Thymus (tissue), 14 donors: ENCODE results near the gene MPPED2. TPM values are rescaled to one million over a fixed set of nuclear protein-coding genes. Genes with fewer than 3 reads are reported as not detected.

ENCODE experiments used
- DNase-seq, 9 donors: peaks; one replicate each; pipeline ENCODE4 v3.0.0-alpha.2; 2013; ENCODE audit warnings: low spot score in 9 of 9, low read depth in 6 of 9, missing footprints in 1 of 9
- H3K27ac ChIP-seq, 2 donors: one replicate each; pipeline ENCODE4 v1.5.1; 2013; ENCODE audit warnings: control low read depth in 1 of 2, low read depth in 1 of 2, low read length in 1 of 2, mild to moderate bottlenecking in 1 of 2, moderate library complexity in 1 of 2
- H3K27me3 ChIP-seq, 2 donors: one replicate each; pipeline ENCODE4 v1.5.1; 2013; ENCODE audit warnings: low read length in 1 of 2; ENCODE audit not compliant: control insufficient read depth in 2 of 2, insufficient read depth in 1 of 2
- H3K36me3 ChIP-seq, 2 donors: one replicate each; pipeline ENCODE4 v1.5.1; 2013; ENCODE audit warnings: low read length in 1 of 2, mild to moderate bottlenecking in 1 of 2, moderate library complexity in 1 of 2; ENCODE audit not compliant: control insufficient read depth in 2 of 2, insufficient read depth in 2 of 2
- H3K4me1 ChIP-seq, 2 donors: one replicate each; pipeline ENCODE4 v1.5.1; 2013; ENCODE audit warnings: low read length in 2 of 2; ENCODE audit not compliant: control insufficient read depth in 2 of 2, insufficient read depth in 2 of 2
- H3K4me3 ChIP-seq, 2 donors: one replicate each; pipeline ENCODE4 v1.5.1; 2013; ENCODE audit warnings: low read length in 2 of 2, control low read depth in 1 of 2, mild to moderate bottlenecking in 1 of 2
- H3K9me3 ChIP-seq, 2 donors: one replicate each; pipeline ENCODE4 v1.5.1; 2013; ENCODE audit warnings: low read length in 1 of 2, mild to moderate bottlenecking in 1 of 2; ENCODE audit not compliant: control insufficient read depth in 2 of 2, insufficient read depth in 1 of 2
- WGBS: extraction: QIAGEN DNeasy Blood & Tissue Kit; methylation state at CpG from one replicate; pipeline ENCODE4 v1.1.7; 2013; 5-methylcytosine and 5-hydroxymethylcytosine counted together
- long read RNA-seq, 10 donors: transcript quantifications; one replicate each; lab custom pipeline, GENCODE V29; 2026
- polyA plus RNA-seq: library from polyadenylated mRNA; stranded (reverse); fragments of 200-250 nt; gene quantifications from one replicate; pipeline ENCODE4 v1.2.3, GENCODE V29; 2013
- total RNA-seq: library from RNA; stranded (reverse); fragments of 120-200 nt; gene quantifications from one replicate; pipeline ENCODE4 v1.2.4, GENCODE V29; 2013
- donor health status: healthy.

Gene MPPED2, protein sequence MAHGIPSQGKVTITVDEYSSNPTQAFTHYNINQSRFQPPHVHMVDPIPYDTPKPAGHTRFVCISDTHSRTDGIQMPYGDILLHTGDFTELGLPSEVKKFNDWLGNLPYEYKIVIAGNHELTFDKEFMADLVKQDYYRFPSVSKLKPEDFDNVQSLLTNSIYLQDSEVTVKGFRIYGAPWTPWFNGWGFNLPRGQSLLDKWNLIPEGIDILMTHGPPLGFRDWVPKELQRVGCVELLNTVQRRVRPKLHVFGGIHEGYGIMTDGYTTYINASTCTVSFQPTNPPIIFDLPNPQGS
- total RNA-seq (1.1 TPM), polyA plus RNA-seq (6.2 TPM)
- long read RNA-seq, donor 1, result 0 reads
- long read RNA-seq, donor 2, result 0 reads
- long read RNA-seq, donor 3, partial matches to known transcripts, result 0 of 1 reads
- long read RNA-seq, donor 3, other reads (novel, unspliced or antisense), result 0 of 1 reads
- long read RNA-seq, donor 4, result 0 reads
- long read RNA-seq, donor 5, result 0 reads
- long read RNA-seq, donor 6, result 0 reads
- long read RNA-seq, donor 7, result 0 reads
- long read RNA-seq, donor 8, result 0 reads
- long read RNA-seq, donor 9, result 0 reads
- long read RNA-seq, donor 10, result 0 reads

DNA sequence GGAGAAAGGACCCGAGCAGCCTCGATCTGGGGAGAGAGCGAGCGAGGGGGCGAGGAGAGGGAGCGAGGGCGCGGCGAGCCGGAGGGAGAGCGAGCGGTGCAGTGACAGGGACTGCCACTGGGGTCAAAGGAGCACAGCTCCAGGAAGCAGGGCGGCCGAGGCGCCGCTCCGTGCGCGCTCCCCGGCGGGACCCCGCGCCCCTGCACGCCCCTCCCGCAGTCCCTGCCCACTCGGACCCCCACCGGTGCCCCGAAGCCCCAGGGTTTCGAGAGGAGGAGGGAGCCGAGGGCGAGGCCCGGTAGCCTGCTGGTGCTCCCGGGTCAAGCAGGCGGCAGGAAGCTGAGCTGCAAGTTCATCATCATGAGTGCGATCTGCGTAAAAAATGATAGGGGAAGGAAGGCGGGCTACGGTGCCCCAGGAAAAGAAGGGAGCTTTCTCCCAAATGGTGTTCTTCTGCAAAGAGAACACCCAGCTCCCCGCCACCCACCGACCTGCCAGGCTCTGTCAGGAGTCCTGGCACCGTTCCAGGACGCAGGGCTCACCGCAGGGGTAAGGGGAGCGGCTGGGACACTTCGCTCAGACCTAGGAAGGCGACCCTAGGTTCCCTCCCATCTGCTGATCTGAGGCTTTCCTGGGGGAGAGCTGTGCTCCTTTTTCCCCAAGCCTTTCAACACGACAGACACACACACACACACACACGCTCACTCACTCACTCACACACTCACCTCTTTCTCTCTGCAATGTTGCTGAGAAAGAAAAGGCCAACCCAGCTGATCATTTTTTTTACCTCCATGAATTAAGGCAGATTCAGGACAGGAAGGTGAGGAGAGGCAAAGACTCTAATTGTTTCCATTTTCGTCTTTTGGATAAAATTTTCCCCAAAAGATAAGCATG lies at the start of gene MPPED2:
MPPED2 (minus strand) TSS at position 103 of the 894 bp plus-strand sequence. CDS start 5,980 bp downstream, outside the sequence.
- Histone ChIP-seq H3K27me3 (peaks cover 17 to 56% of the 10 kb centered on the region in 2 donors), H3K27ac (no peak within 1 kb of the TSS), H3K4me1 (peaks cover 14 to 23% of the 10 kb centered on the region in 2 donors), H3K36me3 (no peaks in the 10 kb centered on the region), H3K4me3 (peak within 1 kb of the TSS; percentile 45 to 67), H3K9me3 (peaks cover 0 to 3% of the 10 kb centered on the region in 2 donors)
- WGBS, result 3% methylated on average over 49 of the region's 49 CpGs
- DNase-seq, result peak in 3 of 9 donors; percentile 30 to 70 (median 36)

DNA sequence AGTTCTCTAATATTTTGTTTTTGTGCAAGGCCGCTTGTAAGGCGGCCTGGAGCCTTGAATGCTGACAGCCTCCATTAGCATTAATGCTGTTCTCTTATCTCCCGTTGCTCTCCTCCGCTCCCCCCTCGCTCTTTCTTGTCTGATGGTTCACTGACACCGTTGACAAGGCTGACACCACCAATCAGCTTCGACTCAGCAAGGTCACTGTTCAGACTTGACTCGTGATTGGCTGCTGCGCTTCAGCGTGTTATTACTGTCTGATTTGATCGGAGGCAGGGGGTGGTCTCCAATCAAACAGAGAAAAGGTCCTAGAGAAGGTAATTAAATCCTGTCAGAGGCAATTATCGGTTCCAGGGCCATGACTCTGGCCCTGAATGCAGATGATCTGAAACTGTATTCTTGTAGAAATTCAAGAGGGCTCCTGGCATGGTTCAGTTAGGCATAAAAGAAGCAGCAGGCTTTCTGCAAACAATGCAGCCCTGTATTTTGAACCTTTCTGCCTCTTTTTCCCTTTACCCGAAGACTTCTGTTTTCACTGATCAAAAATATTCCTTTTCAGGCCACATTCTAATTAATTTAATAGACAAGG lies 49.3 kb upstream of the MPPED2 start:
- Histone ChIP-seq H3K36me3 (no peaks in the 10 kb centered on the region), H3K4me3 (no peak overlapping the region), H3K9me3 (no peaks in the 10 kb centered on the region), H3K27me3 (no peaks in the 10 kb centered on the region), H3K27ac (no peak overlapping the region), H3K4me1 (no peaks in the 10 kb centered on the region)
- DNase-seq, result peak in 7 of 9 donors; percentile 5 to 66 (median 26)
- WGBS, result 56% methylated on average over 13 of the region's 13 CpGs

GRCh38 chr11:30631148-30631547 lies 45.0 kb upstream of the MPPED2 start:
- no peaks in the 10 kb centered on the region for H3K36me3 ChIP-seq

GRCh38 chr11:30619767-30620166 lies 33.6 kb upstream of the MPPED2 start:
- H3K36me3 ChIP-seq, result no peaks in the 10 kb centered on the region
- H3K9me3 ChIP-seq, result no peaks in the 10 kb centered on the region
- DNase-seq, result no peak
- H3K4me3 ChIP-seq, result no peak overlapping the region
- 98% methylated on average over 1 of the region's 1 CpG for WGBS
- no peaks in the 10 kb centered on the region for H3K27me3 ChIP-seq
- no peaks in the 10 kb centered on the region for H3K4me1 ChIP-seq
- no peak overlapping the region for H3K27ac ChIP-seq

More at GRCh38 chr11:30631148-30631547, 45.0 kb upstream of the MPPED2 start:
- Histone ChIP-seq H3K9me3 (no peaks in the 10 kb centered on the region), H3K4me3 (no peak overlapping the region), H3K27me3 (no peaks in the 10 kb centered on the region), H3K27ac (no peak overlapping the region), H3K4me1 (no peaks in the 10 kb centered on the region)
- WGBS, result 79% methylated on average over 3 of the region's 3 CpGs
- DNase-seq, result no peak

DNA sequence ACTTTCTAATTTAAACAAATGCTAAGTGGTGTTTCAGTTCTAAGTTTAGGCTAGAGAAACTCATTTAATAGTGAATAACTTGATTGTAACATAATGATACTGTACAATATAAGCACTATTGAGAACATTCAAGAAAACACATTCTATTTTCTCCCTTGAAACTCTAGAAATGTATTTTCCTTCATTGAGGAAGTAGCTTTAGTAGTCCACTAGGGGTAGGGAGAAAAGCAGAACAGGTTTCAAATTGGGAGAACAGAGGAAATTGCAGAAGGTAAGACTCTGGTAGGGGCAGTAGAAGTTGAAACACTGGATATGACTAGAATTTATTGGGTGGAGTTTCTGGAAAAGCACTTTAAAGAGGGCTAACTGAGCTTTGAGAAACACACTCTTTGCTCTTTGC lies 31.6 kb upstream of the MPPED2 start:
- DNase-seq, result no peak
- no peaks in the 10 kb centered on the region for H3K36me3 ChIP-seq
- H3K4me3 ChIP-seq, result no peak overlapping the region
- no peak overlapping the region for H3K27ac ChIP-seq
- no peaks in the 10 kb centered on the region for H3K9me3 ChIP-seq
- no peaks in the 10 kb centered on the region for H3K4me1 ChIP-seq
- H3K27me3 ChIP-seq, result no peaks in the 10 kb centered on the region

GRCh38 chr11:30610628-30611027 lies 24.5 kb upstream of the MPPED2 start:
- no peaks in the 10 kb centered on the region for H3K9me3 ChIP-seq
- H3K4me1 ChIP-seq, result no peaks in the 10 kb centered on the region
- 97% methylated on average over 3 of the region's 3 CpGs for WGBS
- no peak overlapping the region for H3K27ac ChIP-seq
- DNase-seq, result no peak
- H3K36me3 ChIP-seq, result no peaks in the 10 kb centered on the region
- H3K27me3 ChIP-seq, result no peaks in the 10 kb centered on the region
- no peak overlapping the region for H3K4me3 ChIP-seq

- H3K4me1 ChIP-seq, result no peaks in the 10 kb centered on the region
- H3K9me3 ChIP-seq, result no peaks in the 10 kb centered on the region
- no peak overlapping the region for H3K27ac ChIP-seq
- no peak for DNase-seq
- H3K36me3 ChIP-seq, result no peaks in the 10 kb centered on the region
- H3K27me3 ChIP-seq, result no peaks in the 10 kb centered on the region
- no peak overlapping the region for H3K4me3 ChIP-seq
Observed at GRCh38 chr11:30608534-30608933, 22.4 kb upstream of the MPPED2 start.

- DNase-seq, result no peak
- Histone ChIP-seq H3K9me3 (no peaks in the 10 kb centered on the region), H3K27me3 (no peaks in the 10 kb centered on the region), H3K27ac (no peak overlapping the region), H3K4me1 (no peaks in the 10 kb centered on the region), H3K36me3 (no peaks in the 10 kb centered on the region), H3K4me3 (no peak overlapping the region)
- WGBS, result 8% methylated on average over 3 of the region's 3 CpGs
Observed at GRCh38 chr11:30605036-30605605, 19.0 kb upstream of the MPPED2 start.
